UCSD-AML1 (cell line): ENCODE data around the gene BPIFB3.

Source experiments
- DNase-seq: peaks from one replicate; lab custom pipeline; 2025; ENCODE audit not compliant: unreplicated experiment; lab: John Stamatoyannopoulos, UW

BPIFB3 gene

GRCh38 chr20:33015700-33016580, 37.8 kb upstream of the BPIFB3 start:
- DNase-seq: no peak

DNA sequence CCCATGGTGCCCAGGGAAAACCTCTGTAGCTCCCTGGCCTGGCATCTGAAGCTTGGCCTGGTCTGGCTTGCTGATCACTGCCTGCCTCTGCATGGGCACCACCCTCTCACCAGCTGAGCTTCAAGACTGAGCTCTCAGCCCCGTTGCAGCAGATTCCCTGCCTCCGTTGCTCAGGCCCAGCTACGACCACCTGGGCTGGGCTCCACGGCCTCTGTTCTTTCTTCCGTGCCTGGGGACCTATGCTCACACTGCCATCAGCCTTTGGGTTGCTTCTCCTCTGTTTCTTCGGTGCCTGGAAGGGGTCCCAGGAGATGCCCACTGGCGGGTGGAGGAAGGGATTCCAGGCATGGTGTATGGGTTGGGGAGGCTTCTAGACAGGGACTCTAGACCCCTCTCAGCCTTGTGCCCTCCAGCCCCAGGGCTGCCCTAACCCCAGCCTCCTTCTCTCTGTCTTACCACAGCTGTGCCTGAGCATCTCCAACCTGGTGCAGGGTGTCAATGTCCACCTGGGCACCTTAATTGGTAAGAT, 37.1 kb upstream of the BPIFB3 start:
- DNase-seq: no peak

GRCh38 chr20:33017542-33017941, 36.2 kb upstream of the BPIFB3 start:
- no peak for DNase-seq

- no peak for DNase-seq
Measured at GRCh38 chr20:33018169-33018931, 35.4 kb upstream of the BPIFB3 start.

DNA sequence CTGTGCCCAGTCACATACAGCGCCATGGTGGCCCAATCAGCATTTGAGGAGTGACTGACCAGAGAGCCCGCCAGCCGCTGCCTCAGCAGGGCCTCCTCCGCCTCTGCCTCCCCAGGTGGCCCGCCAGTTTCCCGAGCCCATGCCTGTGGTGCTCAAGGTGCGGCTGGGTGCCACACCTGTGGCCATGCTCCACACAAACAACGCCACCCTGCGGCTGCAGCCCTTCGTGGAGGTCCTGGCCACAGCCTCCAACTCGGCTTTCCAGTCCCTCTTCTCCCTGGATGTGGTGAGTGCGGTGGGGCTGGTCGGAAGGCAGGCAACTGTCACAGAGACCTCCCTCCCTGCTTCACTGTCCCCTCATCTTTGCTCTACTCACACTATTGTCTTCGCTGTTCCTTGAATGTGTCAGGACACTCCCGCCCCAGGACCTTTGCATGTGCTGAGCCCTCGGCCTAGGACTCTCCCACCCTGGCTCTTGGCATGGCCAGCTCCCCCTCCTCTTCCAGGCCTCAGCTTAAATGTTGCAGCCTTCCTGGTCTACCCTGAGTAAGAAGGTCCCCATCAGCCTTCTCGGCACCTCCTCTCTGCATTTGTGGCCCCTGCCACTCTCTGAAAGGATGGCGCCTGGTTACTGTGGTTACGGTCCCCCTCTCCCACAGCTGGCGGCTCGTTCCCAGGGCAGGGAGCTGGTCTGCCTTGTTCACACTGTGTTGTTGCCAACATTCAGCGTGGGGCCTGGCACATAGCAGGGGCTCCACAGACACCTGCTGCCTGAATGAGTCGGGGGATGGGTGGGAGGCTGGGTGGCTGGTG, 34.0 kb upstream of the BPIFB3 start:
- DNase-seq: no peak

- DNase-seq: no peak
Measured at GRCh38 chr20:33020278-33021161, 33.2 kb upstream of the BPIFB3 start.

- no peak for DNase-seq
Measured at GRCh38 chr20:33021879-33022278, 31.8 kb upstream of the BPIFB3 start.

DNA sequence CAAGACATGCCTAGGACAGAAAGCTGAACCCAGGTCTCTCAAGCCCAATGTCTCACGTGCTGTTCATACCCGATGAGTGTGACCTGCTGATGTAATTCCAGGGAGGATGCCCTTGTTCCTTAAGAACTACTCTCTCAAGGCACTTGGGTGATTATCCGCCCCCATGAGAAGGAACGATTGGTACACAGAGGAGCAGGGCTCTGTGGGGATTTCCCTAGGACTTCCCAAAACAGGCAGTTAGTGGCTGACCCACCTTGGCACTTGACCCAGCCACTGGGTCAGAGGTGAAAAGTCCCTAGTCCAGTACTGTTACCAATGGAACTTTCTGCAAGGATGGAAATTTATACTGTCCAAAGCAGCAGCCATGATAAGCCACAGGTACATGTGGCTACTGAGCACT, 31.4 kb upstream of the BPIFB3 start:
- DNase-seq: no peak

- no peak for DNase-seq
Measured at GRCh38 chr20:33022694-33023438, 30.8 kb upstream of the BPIFB3 start.

GRCh38 chr20:33023439-33024242, 30.1 kb upstream of the BPIFB3 start:
- DNase-seq: no peak

GRCh38 chr20:33024243-33024560, 29.5 kb upstream of the BPIFB3 start:
- DNase-seq: no peak

DNA sequence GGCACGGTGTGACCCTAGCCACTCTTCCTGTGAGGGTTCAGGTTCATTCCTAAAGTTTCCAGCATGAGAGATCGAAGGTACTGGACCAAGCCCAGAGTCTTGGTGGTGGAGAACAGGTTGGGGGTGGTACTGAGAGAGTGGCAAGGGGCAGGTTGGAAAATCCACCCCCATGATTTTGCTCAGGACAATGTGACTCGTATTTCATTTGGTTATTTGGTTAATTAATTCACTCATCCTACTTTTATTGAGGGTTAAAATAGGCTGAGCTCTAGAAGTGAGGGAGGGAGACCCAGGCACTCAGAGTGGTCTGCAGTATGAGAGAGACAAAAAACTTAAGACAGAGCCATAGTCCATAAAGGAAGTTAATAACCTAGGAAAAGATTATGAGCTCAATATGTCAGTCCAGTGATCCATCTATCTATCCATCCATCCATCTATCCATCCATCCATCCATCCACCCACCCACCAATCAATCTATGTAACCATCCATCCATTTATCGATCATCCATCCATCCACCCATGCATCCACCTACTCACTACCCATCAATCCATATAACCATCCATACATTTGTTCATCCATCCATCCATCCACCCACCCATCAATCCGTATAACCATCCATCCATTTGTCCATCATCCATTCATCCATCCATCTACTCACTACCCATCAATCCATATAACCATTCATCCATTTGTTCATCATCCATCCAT, 28.9 kb upstream of the BPIFB3 start:
- no peak for DNase-seq

GRCh38 chr20:33025318-33025876, 28.3 kb upstream of the BPIFB3 start:
- no peak for DNase-seq

- no peak for DNase-seq
Measured at GRCh38 chr20:33026072-33026778, 27.5 kb upstream of the BPIFB3 start.

- DNase-seq: no peak
Measured at GRCh38 chr20:33026779-33027759, 26.6 kb upstream of the BPIFB3 start.
